ENCODE data around the gene STK24.

Gene STK24

DNA sequence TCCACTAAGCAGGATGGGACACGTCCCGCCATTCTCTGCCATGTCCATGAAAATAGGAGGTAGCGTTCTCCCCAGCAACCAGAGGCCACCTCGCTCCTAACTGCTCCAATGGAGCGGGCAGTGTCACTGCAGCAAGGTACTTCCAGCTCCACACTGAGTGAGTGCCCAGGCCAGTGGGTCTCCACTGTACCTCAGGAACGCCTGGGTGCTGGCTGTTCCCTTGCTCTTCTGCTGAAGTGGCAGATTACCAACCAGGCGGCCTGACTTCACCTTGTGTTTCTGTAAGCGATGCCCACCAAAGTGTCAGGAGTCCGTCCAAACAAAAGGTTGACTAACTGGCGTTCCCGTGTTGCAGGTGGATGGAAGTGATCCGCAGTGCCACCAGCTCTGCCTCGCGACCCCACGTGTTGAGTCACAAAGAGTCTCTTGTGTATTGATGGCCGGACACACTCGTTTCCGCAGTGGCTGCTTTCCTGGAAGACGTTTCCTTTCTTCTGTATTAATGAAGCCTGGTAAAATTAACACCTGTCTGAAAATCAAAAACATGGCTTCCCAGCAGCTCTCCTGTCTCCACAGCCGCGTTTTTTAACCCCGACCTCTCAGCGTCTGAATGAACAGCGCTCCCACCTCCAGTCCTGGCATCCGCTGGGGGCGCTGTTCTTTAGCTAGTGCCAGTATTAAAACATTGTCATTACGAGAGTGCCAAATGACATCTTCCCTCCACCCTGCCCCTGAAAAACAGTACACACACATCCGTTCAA is 128.8 kb downstream of the STK24 start:
- Histone ChIP-seq H2AK5ac (ENCODE audit: low read length) (no peak overlapping the region), H2BK5ac (ENCODE audit: low read length) (no peak overlapping the region), H3K9ac (ENCODE audit: low read length) (no peak overlapping the region), H3K27me3 (ENCODE audit: insufficient read depth, low read length, poor library complexity) (no peaks in the 10 kb centered on the region), H4K8ac (ENCODE audit: low read depth, low read length) (no peak overlapping the region), H2BK15ac (replicated peaks; ENCODE audit: low read depth) (no peak overlapping the region), H2BK120ac (ENCODE audit: low read depth, low read length) (no peak overlapping the region), H3K79me2 (ENCODE audit: control insufficient read depth, insufficient read depth, low read length) (no peaks in the 10 kb centered on the region), H4K5ac (ENCODE audit: low read length) (no peak overlapping the region), H3K4ac (ENCODE audit: low read depth, low read length) (no peak overlapping the region), H3K4me3 (ENCODE audit: low read length) (no peak overlapping the region), H3K79me1 (ENCODE audit: low read length) (peaks cover 6% of the 10 kb centered on the region), H3K36me3 (ENCODE audit: control insufficient read depth, insufficient read depth, low read length) (peaks cover 4% of the 10 kb centered on the region), H3K27ac (ENCODE audit: low read depth, low read length) (no peak overlapping the region), H3K18ac (ENCODE audit: low read length) (no peak overlapping the region), H3K4me1 (ENCODE audit: control insufficient read depth, low read depth, low read length) (peaks cover 5% of the 10 kb centered on the region), H3K4me2 (ENCODE audit: low read length) (no peak overlapping the region), H3K23ac (ENCODE audit: low read length) (no peak overlapping the region), H3K56ac (ENCODE audit: low read length) (no peak overlapping the region)
- DNase-seq, result peak; percentile 77
- no CpG with 5 or more reads among the region's 28 CpGs for WGBS (ENCODE audit: extremely low coverage, insufficient coverage, low lambda C conversion rate)

DNA sequence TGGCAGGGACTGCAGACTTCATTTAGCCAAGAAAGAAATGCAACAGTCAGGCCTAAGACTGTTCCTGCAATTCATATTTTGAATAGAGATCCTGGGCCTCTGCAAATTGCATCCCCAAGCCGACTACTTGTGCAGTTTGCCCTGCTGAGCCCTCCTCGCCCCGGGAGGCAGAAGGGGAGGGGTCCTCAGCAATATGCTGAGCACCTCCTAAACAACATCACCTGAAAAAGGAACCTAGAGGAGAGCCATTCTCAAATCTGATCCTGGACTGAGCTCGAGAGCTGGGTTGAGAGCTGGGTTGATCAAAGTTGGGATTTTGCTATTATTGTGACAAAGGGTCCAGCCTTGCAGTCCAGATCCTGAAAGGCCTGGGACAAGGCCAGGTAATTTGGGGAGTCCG is 129.8 kb downstream of the STK24 start:
- Histone ChIP-seq H4K8ac (ENCODE audit: low read depth, low read length) (no peak overlapping the region), H2AK5ac (ENCODE audit: low read length) (no peak overlapping the region), H3K9ac (ENCODE audit: low read length) (no peak overlapping the region), H3K4me1 (ENCODE audit: control insufficient read depth, low read depth, low read length) (peaks cover 5% of the 10 kb centered on the region), H3K36me3 (ENCODE audit: control insufficient read depth, insufficient read depth, low read length) (peaks cover 4% of the 10 kb centered on the region), H3K18ac (ENCODE audit: low read length) (no peak overlapping the region), H3K4ac (ENCODE audit: low read depth, low read length) (no peak overlapping the region), H3K4me3 (ENCODE audit: low read length) (no peak overlapping the region), H4K5ac (ENCODE audit: low read length) (no peak overlapping the region), H2BK5ac (ENCODE audit: low read length) (no peak overlapping the region), H2BK15ac (replicated peaks; ENCODE audit: low read depth) (no peak overlapping the region), H3K79me2 (ENCODE audit: control insufficient read depth, insufficient read depth, low read length) (no peaks in the 10 kb centered on the region), H3K79me1 (ENCODE audit: low read length) (peaks cover 6% of the 10 kb centered on the region), H3K27me3 (ENCODE audit: insufficient read depth, low read length, poor library complexity) (no peaks in the 10 kb centered on the region), H3K23ac (ENCODE audit: low read length) (no peak overlapping the region), H3K27ac (ENCODE audit: low read depth, low read length) (no peak overlapping the region), H3K4me2 (ENCODE audit: low read length) (no peak overlapping the region), H2BK120ac (ENCODE audit: low read depth, low read length) (no peak overlapping the region), H3K56ac (ENCODE audit: low read length) (no peak overlapping the region)
- WGBS (ENCODE audit: extremely low coverage, insufficient coverage, low lambda C conversion rate), result no CpG with 5 or more reads among the region's 5 CpGs
- no peak for DNase-seq

DNA sequence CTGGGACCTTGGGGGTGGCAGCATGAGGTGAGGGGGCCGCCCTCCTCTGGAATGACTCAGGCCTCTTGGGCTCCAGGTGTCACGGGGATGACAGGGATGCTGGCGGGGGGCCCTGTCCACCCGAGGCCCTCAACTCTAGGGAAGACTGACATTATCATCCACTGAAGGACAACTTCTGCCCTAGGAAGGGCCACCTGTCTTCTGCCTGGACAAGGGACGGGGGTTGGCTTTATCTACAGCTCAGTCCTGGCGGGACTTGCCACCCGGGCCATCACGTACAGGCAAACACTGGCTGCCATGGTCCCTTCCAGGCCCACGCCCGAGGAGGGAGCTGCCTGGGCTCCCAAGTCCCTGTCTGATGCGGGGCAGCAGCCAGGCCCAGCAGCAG is 130.7 kb downstream of the STK24 start:
- Histone ChIP-seq H2BK120ac (ENCODE audit: low read depth, low read length) (no peak overlapping the region), H3K4me2 (ENCODE audit: low read length) (no peak overlapping the region), H3K23ac (ENCODE audit: low read length) (no peak overlapping the region), H3K79me2 (ENCODE audit: control insufficient read depth, insufficient read depth, low read length) (no peaks in the 10 kb centered on the region), H3K9ac (ENCODE audit: low read length) (no peak overlapping the region), H3K27me3 (ENCODE audit: insufficient read depth, low read length, poor library complexity) (no peaks in the 10 kb centered on the region), H2BK15ac (replicated peaks; ENCODE audit: low read depth) (no peak overlapping the region), H3K4me3 (ENCODE audit: low read length) (no peak overlapping the region), H3K79me1 (ENCODE audit: low read length) (peaks cover 4% of the 10 kb centered on the region), H3K36me3 (ENCODE audit: control insufficient read depth, insufficient read depth, low read length) (peaks cover 4% of the 10 kb centered on the region), H2BK5ac (ENCODE audit: low read length) (no peak overlapping the region), H3K18ac (ENCODE audit: low read length) (no peak overlapping the region), H3K56ac (ENCODE audit: low read length) (no peak overlapping the region), H3K4me1 (ENCODE audit: control insufficient read depth, low read depth, low read length) (peaks cover 5% of the 10 kb centered on the region), H2AK5ac (ENCODE audit: low read length) (no peak overlapping the region), H3K4ac (ENCODE audit: low read depth, low read length) (no peak overlapping the region), H3K27ac (ENCODE audit: low read depth, low read length) (no peak overlapping the region), H4K8ac (ENCODE audit: low read depth, low read length) (no peak overlapping the region), H4K5ac (ENCODE audit: low read length) (no peak overlapping the region)
- no CpG with 5 or more reads among the region's 11 CpGs for WGBS (ENCODE audit: extremely low coverage, insufficient coverage, low lambda C conversion rate)
- no peak for DNase-seq

DNA sequence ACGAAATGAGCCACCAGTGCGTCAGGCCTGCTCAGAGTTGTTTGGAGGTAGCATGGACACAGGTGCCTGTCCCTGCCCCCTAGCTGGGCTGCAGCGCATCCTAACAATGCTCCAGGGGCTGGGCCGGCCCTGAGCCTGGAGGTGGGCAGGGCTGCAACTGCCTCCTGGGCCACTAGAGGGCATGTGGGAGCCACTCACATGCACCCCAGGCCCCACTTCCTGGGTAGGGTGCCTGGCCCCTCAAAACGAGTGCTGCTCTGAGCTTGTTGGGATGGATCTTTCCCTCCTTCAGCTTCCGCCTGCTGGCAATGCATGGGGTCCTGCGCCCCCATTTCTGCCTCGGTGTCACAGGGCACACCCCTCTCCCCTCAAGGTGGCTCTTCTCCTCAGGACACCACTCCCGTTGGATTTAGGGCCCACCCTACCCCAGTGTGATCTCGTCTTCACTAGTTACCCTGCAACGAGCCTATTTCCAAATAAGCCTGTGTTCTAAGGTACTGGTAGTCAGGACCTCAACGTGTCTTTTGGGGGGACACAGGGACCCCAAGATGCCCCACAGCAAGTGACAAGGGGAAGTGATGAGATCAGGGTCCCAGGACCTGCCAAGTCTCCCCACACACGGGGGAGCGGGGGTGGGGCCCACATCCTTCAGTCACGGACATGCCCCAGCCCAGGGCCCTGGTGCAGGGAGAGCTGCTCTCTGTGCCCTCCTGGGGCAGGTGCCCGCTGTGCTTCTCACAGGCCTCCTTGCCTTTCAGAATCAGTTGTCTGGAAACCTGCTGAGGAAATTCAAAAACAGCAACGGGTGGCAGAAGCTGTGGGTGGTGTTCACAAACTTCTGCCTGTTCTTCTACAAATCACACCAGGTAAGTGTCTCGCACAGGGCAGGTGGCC is 131.3 kb downstream of the STK24 start:
- Histone ChIP-seq H3K27me3 (ENCODE audit: insufficient read depth, low read length, poor library complexity) (no peaks in the 10 kb centered on the region), H3K4me1 (ENCODE audit: control insufficient read depth, low read depth, low read length) (no peaks in the 10 kb centered on the region), H4K8ac (ENCODE audit: low read depth, low read length) (no peak overlapping the region), H4K5ac (ENCODE audit: low read length) (no peak overlapping the region), H3K79me1 (ENCODE audit: low read length) (peaks cover 4% of the 10 kb centered on the region), H2BK5ac (ENCODE audit: low read length) (no peak overlapping the region), H2BK120ac (ENCODE audit: low read depth, low read length) (no peak overlapping the region), H3K18ac (ENCODE audit: low read length) (no peak overlapping the region), H3K23ac (ENCODE audit: low read length) (no peak overlapping the region), H3K4me2 (ENCODE audit: low read length) (no peak overlapping the region), H3K79me2 (ENCODE audit: control insufficient read depth, insufficient read depth, low read length) (no peaks in the 10 kb centered on the region), H3K9ac (ENCODE audit: low read length) (no peak overlapping the region), H3K4ac (ENCODE audit: low read depth, low read length) (no peak overlapping the region), H2AK5ac (ENCODE audit: low read length) (no peak overlapping the region), H3K36me3 (ENCODE audit: control insufficient read depth, insufficient read depth, low read length) (peaks cover 4% of the 10 kb centered on the region), H3K27ac (ENCODE audit: low read depth, low read length) (no peak overlapping the region), H3K4me3 (ENCODE audit: low read length) (no peak overlapping the region), H3K56ac (ENCODE audit: low read length) (no peak overlapping the region), H2BK15ac (replicated peaks; ENCODE audit: low read depth) (no peak overlapping the region)
- no CpG with 5 or more reads among the region's 18 CpGs for WGBS (ENCODE audit: extremely low coverage, insufficient coverage, low lambda C conversion rate)
- peak; percentile 81 for DNase-seq

DNA sequence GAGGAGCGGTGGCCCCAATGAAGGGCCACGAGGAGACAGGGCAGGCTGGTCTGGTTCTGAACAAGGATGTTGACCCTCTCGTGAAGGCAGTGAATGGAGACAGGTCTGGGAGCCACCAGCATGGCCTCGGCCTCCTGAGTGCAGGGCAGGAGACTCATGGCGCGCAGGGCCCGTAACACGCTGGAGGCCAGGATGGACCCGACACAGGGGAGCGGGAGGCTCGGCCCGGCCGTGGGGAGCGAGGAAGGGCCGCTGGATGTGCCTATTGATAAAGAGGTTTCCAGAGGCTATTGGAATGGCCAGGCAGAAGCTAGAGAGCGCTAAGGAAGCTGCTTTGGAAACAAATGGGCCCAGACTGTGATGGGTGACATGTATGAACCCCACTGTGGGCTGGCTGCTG is 132.5 kb downstream of the STK24 start:
- Histone ChIP-seq H3K79me2 (ENCODE audit: control insufficient read depth, insufficient read depth, low read length) (no peaks in the 10 kb centered on the region), H4K8ac (ENCODE audit: low read depth, low read length) (no peak overlapping the region), H2BK120ac (ENCODE audit: low read depth, low read length) (no peak overlapping the region), H3K56ac (ENCODE audit: low read length) (no peak overlapping the region), H3K4me3 (ENCODE audit: low read length) (no peak overlapping the region), H3K4me1 (ENCODE audit: control insufficient read depth, low read depth, low read length) (no peaks in the 10 kb centered on the region), H4K5ac (ENCODE audit: low read length) (no peak overlapping the region), H3K4me2 (ENCODE audit: low read length) (no peak overlapping the region), H3K27ac (ENCODE audit: low read depth, low read length) (no peak overlapping the region), H3K79me1 (ENCODE audit: low read length) (peaks cover 2% of the 10 kb centered on the region), H3K9ac (ENCODE audit: low read length) (no peak overlapping the region), H3K23ac (ENCODE audit: low read length) (no peak overlapping the region), H3K27me3 (ENCODE audit: insufficient read depth, low read length, poor library complexity) (no peaks in the 10 kb centered on the region), H3K36me3 (ENCODE audit: control insufficient read depth, insufficient read depth, low read length) (peaks cover 4% of the 10 kb centered on the region), H3K4ac (ENCODE audit: low read depth, low read length) (no peak overlapping the region), H3K18ac (ENCODE audit: low read length) (no peak overlapping the region), H2BK15ac (replicated peaks; ENCODE audit: low read depth) (no peak overlapping the region), H2AK5ac (ENCODE audit: low read length) (no peak overlapping the region), H2BK5ac (ENCODE audit: low read length) (no peak overlapping the region)
- DNase-seq, result no peak
- no CpG with 5 or more reads among the region's 16 CpGs for WGBS (ENCODE audit: extremely low coverage, insufficient coverage, low lambda C conversion rate)
